AG09319 (cell line): ENCODE results near the gene TSTD2.

Experiments used
- DNase-seq: peaks from one replicate; pipeline ENCODE4 v3.0.0-alpha.2; 2010; ENCODE audit warnings: low read depth; ENCODE audit errors: extremely low read depth
- TF ChIP-seq, protein P1 (sequence below): IDR thresholded peaks from 2 replicates; pipeline ENCODE4 v1.5.1; 2011; ENCODE audit warnings: low read depth, mild to moderate bottlenecking, inconsistent platforms, low read length, moderate library complexity

TSTD2 gene

DNA sequence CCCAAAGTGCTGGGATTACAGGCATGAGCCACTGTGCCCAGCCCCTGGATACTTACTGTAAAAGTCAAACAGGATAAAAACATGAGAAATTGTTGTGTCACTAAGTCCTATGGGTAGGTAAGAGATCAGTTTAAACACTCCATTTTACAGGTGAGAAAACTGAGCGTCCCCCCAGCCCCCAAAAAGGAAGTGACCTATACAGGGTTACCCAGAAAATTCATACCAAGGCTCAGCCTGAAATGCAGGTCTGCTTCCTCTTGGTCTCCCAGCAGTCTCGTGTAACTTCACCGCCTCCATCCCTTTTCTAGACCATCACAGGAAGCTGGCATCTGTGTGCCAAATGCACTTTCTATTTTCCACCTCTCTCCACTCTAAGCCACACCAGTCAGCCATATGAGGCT is 74.5 kb downstream of the TSTD2 start:
- no peak for DNase-seq
- TF ChIP-seq, protein P1, sequence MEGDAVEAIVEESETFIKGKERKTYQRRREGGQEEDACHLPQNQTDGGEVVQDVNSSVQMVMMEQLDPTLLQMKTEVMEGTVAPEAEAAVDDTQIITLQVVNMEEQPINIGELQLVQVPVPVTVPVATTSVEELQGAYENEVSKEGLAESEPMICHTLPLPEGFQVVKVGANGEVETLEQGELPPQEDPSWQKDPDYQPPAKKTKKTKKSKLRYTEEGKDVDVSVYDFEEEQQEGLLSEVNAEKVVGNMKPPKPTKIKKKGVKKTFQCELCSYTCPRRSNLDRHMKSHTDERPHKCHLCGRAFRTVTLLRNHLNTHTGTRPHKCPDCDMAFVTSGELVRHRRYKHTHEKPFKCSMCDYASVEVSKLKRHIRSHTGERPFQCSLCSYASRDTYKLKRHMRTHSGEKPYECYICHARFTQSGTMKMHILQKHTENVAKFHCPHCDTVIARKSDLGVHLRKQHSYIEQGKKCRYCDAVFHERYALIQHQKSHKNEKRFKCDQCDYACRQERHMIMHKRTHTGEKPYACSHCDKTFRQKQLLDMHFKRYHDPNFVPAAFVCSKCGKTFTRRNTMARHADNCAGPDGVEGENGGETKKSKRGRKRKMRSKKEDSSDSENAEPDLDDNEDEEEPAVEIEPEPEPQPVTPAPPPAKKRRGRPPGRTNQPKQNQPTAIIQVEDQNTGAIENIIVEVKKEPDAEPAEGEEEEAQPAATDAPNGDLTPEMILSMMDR, result no peak

DNA sequence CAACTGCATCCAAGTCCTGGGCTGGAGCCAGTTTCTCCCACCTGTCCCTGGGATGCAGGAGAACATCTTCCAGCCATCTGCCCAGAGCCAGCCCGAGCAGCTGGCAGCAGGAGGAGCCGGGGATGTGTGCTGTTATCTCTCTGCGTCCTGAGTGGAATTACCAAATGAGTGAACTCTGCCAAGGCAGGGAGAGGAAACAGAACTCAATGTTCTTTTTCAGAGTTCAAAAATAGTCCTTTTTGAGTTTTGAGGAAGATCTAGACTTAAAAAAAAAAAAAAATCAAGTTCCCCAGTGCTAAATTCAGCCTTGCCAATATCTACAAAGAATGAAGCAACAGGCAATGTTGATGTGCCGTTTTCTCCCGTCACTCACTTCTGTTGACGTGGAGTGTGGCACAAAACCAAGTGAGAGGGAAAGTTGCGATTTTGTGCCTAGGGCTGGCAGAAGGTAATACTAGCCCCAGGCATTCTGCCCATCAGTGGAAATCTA is 75.5 kb downstream of the TSTD2 start:
- TF ChIP-seq, protein P1, result no peak
- no peak for DNase-seq

- TF ChIP-seq, protein P1, result no peak
- no peak for DNase-seq
These were observed 76.2 kb downstream of the TSTD2 start for GRCh38 chr9:97556721-97557605.

- DNase-seq, result no peak
- TF ChIP-seq, protein P1, result no peak
These were observed 77.0 kb downstream of the TSTD2 start for GRCh38 chr9:97556036-97556720.

GRCh38 chr9:97555164-97555563 is 78.0 kb downstream of the TSTD2 start:
- DNase-seq, result no peak
- TF ChIP-seq, protein P1, result no peak

GRCh38 chr9:97554566-97555075 is 78.5 kb downstream of the TSTD2 start:
- TF ChIP-seq, protein P1, result no peak
- no peak for DNase-seq

DNA sequence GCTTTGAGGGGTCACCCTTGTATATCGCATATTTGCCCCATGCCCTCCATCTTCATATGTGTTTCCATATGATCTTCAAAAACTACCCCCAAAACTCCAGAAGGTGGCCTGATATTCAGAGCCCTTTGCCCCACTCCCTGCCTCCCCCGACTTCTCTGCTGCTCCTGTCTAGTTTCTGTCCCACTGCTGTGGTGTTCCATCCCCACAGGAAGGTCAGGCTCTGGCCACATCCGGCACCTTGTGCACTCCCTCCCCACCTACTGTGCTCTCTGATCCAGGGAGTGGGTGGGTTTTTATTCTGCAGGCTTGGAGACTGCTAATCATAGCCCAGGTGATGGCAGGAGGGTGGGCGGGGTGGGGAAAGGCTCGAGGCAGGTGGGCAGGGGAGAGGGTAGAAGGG is 79.3 kb downstream of the TSTD2 start:
- TF ChIP-seq, protein P1, result no peak
- no peak for DNase-seq
